Hepatocyte (in vitro differentiated cells): ENCODE results near the gene UNC119. TPM values are rescaled to one million over a fixed set of nuclear protein-coding genes. Genes with fewer than 3 reads are reported as not detected.

ENCODE experiments used
- DNase-seq: peaks from one replicate; pipeline ENCODE4 v3.0.0-alpha.2; 2016; ENCODE audit warnings: low spot score
- H2AFZ ChIP-seq: fragments of 200-600 bp; sonication (generic); 2 replicates; pipeline ENCODE4 v1.6.0; 2016; ENCODE audit warnings: antibody characterized with exemption, mild to moderate bottlenecking
- H3K27ac ChIP-seq: fragments of 200-600 bp; sonication (generic); 2 replicates; pipeline ENCODE4 v1.5.1; 2016; ENCODE audit warnings: mild to moderate bottlenecking
- H3K27me3 ChIP-seq: fragments of 200-600 bp; sonication (generic); 2 replicates; pipeline ENCODE4 v1.6.1; 2016
- H3K36me3 ChIP-seq: fragments of 200-600 bp; sonication (generic); replicated peaks from 2 replicates; pipeline ENCODE4 v1.5.1; 2016; ENCODE audit warnings: low read depth; ENCODE audit not compliant: insufficient read depth
- H3K4me1 ChIP-seq: fragments of 200-600 bp; sonication (generic); 2 replicates; pipeline ENCODE4 v1.5.1; 2016; ENCODE audit warnings: mild to moderate bottlenecking, moderate library complexity; ENCODE audit not compliant: insufficient read depth
- H3K4me2 ChIP-seq: fragments of 200-600 bp; sonication (generic); 2 replicates; pipeline ENCODE4 v1.6.0; 2016
- H3K4me3 ChIP-seq: fragments of 200-600 bp; sonication (generic); 2 replicates; pipeline ENCODE4 v1.5.1; 2016; ENCODE audit warnings: mild to moderate bottlenecking
- H3K79me2 ChIP-seq: fragments of 200-600 bp; sonication (generic); 2 replicates; pipeline ENCODE4 v1.6.0; 2017; ENCODE audit warnings: mild to moderate bottlenecking
- H3K9me2 ChIP-seq: fragments of 200-600 bp; sonication (generic); replicated peaks from 2 replicates; pipeline ENCODE4 v1.6.0; 2017; ENCODE audit warnings: mild to moderate bottlenecking; ENCODE audit not compliant: insufficient read depth
- H3K9me3 ChIP-seq: fragments of 200-600 bp; sonication (generic); 2 replicates; pipeline ENCODE4 v1.5.1; 2016; ENCODE audit warnings: low read depth, mild to moderate bottlenecking
- H4K20me1 ChIP-seq: fragments of 200-600 bp; sonication (generic); 2 replicates; pipeline ENCODE4 v1.6.0; 2016; ENCODE audit warnings: mild to moderate bottlenecking; ENCODE audit not compliant: insufficient read depth, poor library complexity, severe bottlenecking
- EZH2 ChIP-seq: fragments of 200-600 bp; sonication (generic); IDR thresholded peaks from 2 replicates; pipeline ENCODE4 v1.6.1; 2016; ENCODE audit warnings: antibody characterized with exemption, mild to moderate bottlenecking, borderline replicate concordance
- EZH2phosphoT487 ChIP-seq: fragments of 200-600 bp; sonication (generic); IDR thresholded peaks from one replicate; pipeline ENCODE4 v1.6.1; 2018; ENCODE audit warnings: antibody characterized with exemption, mild to moderate bottlenecking, low read depth, moderate library complexity; ENCODE audit not compliant: unreplicated experiment, severe bottlenecking
- WGBS: methylation state at CpG from one replicate; pipeline ENCODE4 v1.1.6; 2016; ENCODE audit warnings: low lambda C conversion rate; ENCODE audit errors: missing lambda C conversion rate; 5-methylcytosine and 5-hydroxymethylcytosine counted together
- polyA plus RNA-seq: library from polyadenylated mRNA; unstranded; fragments of >200 nt; fragmentation: Nextera tagmentation; extraction: Ambion mirVana; gene quantifications from 2 replicates; pipeline ENCODE4 v1.2.1, GENCODE V29; 2016
- total RNA-seq: library from RNA; depleted of rRNA; stranded (reverse); fragments of >200 nt; gene quantifications from 2 replicates; pipeline ENCODE4 v1.2.3, GENCODE V29; 2014
- TF ChIP-seq, protein P1 (sequence below): fragments of 200-600 bp; sonication (generic); IDR thresholded peaks from 2 replicates; pipeline ENCODE4 v1.5.1; 2016; ENCODE audit warnings: antibody characterized with exemption, mild to moderate bottlenecking; ENCODE audit not compliant: poor library complexity

Gene UNC119
- total and polyA plus RNA-seq, 2 experiments from 2014 or later, result 68.1 to 87.6 TPM

DNA sequence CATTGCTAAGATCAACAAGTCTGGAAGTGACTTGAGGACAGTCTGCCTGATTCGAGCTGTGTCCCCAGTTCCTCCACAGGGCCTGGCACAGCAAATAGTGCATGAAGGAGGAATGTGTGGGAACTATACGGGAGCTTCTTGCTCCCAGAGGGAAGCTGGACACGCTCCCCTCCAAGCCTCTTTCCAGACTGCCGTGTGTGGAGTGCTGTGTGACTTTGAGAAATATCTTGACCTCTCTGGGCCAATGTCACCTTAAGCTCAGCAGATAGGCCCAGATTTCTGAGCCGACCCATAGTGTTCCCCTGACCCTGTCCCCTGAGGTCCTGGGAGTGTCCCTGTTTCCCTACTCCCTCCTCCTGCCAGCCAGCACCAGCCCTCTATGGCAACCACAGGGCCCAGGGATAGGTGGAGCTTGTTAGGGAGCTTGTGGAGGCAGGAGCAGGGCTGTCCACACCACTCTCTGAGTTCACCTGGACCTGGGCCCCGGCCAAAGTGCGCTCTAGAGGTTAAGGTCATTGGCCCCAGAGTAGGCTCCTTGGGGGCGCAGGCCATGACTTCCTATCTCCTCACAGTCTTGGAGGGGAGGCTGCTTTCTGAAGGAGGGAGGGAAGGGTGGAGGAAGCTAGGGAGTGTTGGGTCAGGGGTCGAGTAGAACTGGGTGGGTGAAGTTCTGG lies 52.6 kb downstream of the UNC119 start:
- TF ChIP-seq, protein P1, sequence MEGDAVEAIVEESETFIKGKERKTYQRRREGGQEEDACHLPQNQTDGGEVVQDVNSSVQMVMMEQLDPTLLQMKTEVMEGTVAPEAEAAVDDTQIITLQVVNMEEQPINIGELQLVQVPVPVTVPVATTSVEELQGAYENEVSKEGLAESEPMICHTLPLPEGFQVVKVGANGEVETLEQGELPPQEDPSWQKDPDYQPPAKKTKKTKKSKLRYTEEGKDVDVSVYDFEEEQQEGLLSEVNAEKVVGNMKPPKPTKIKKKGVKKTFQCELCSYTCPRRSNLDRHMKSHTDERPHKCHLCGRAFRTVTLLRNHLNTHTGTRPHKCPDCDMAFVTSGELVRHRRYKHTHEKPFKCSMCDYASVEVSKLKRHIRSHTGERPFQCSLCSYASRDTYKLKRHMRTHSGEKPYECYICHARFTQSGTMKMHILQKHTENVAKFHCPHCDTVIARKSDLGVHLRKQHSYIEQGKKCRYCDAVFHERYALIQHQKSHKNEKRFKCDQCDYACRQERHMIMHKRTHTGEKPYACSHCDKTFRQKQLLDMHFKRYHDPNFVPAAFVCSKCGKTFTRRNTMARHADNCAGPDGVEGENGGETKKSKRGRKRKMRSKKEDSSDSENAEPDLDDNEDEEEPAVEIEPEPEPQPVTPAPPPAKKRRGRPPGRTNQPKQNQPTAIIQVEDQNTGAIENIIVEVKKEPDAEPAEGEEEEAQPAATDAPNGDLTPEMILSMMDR, result no peak
- no peak for TF ChIP-seq EZH2
- TF ChIP-seq EZH2phosphoT487, result no peak
- 77% methylated on average over 9 of the region's 9 CpGs for WGBS
- no peaks in the 10 kb centered on the region for H3K36me3 ChIP-seq

GRCh38 chr17:28499364-28499664 lies 53.1 kb downstream of the UNC119 start:
- Histone ChIP-seq H3K4me1 (no peaks in the 10 kb centered on the region), H4K20me1 (no peaks in the 10 kb centered on the region), H3K79me2 (no peaks in the 10 kb centered on the region), H3K9me2 (no peaks in the 10 kb centered on the region), H3K27ac (no peak overlapping the region), H3K36me3 (no peaks in the 10 kb centered on the region), H3K4me2 (no peak overlapping the region), H3K4me3 (no peak overlapping the region), H3K9me3 (no peaks in the 10 kb centered on the region), H2AFZ (no peak overlapping the region), H3K27me3 (no peaks in the 10 kb centered on the region)
- TF ChIP-seq, protein P1, result no peak
- TF ChIP-seq EZH2phosphoT487, result no peak
- TF ChIP-seq EZH2, result no peak
- WGBS, result 79% methylated on average over 9 of the region's 9 CpGs
- no peak for DNase-seq

More for the DNA sequence above, 52.6 kb downstream of the UNC119 start:
- H3K79me2 ChIP-seq, result no peaks in the 10 kb centered on the region
- no peaks in the 10 kb centered on the region for H3K9me3 ChIP-seq
- no peak overlapping the region for H3K27ac ChIP-seq
- no peaks in the 10 kb centered on the region for H3K4me1 ChIP-seq
- H3K27me3 ChIP-seq, result no peaks in the 10 kb centered on the region
- H3K4me3 ChIP-seq, result no peak overlapping the region
- H4K20me1 ChIP-seq, result no peaks in the 10 kb centered on the region
- no peak for DNase-seq
- no peak overlapping the region for H2AFZ ChIP-seq
- H3K4me2 ChIP-seq, result no peak overlapping the region
- no peaks in the 10 kb centered on the region for H3K9me2 ChIP-seq

- Histone ChIP-seq H3K27ac (no peak overlapping the region), H3K27me3 (no peaks in the 10 kb centered on the region)
- TF ChIP-seq, protein P1, result no peak
- TF ChIP-seq EZH2phosphoT487 (no peak), EZH2 (no peak)
These were observed 53.6 kb downstream of the UNC119 start for GRCh38 chr17:28498652-28499363.

More at GRCh38 chr17:28498652-28499363, 53.6 kb downstream of the UNC119 start:
- H3K4me2 ChIP-seq, result no peak overlapping the region
- H3K4me3 ChIP-seq, result no peak overlapping the region
- no peak overlapping the region for H2AFZ ChIP-seq
- WGBS, result 82% methylated on average over 10 of the region's 12 CpGs
- H3K9me2 ChIP-seq, result no peaks in the 10 kb centered on the region
- no peaks in the 10 kb centered on the region for H4K20me1 ChIP-seq
- no peaks in the 10 kb centered on the region for H3K9me3 ChIP-seq
- H3K4me1 ChIP-seq, result no peaks in the 10 kb centered on the region
- no peaks in the 10 kb centered on the region for H3K36me3 ChIP-seq
- no peak for DNase-seq
- no peaks in the 10 kb centered on the region for H3K79me2 ChIP-seq
